Measurements from ENCODE around the gene CLEC18C.

CLEC18C gene

GRCh38 chr16:70158261-70158939 lies 15.2 kb upstream of the CLEC18C start:
- TF ChIP-seq, protein P1, sequence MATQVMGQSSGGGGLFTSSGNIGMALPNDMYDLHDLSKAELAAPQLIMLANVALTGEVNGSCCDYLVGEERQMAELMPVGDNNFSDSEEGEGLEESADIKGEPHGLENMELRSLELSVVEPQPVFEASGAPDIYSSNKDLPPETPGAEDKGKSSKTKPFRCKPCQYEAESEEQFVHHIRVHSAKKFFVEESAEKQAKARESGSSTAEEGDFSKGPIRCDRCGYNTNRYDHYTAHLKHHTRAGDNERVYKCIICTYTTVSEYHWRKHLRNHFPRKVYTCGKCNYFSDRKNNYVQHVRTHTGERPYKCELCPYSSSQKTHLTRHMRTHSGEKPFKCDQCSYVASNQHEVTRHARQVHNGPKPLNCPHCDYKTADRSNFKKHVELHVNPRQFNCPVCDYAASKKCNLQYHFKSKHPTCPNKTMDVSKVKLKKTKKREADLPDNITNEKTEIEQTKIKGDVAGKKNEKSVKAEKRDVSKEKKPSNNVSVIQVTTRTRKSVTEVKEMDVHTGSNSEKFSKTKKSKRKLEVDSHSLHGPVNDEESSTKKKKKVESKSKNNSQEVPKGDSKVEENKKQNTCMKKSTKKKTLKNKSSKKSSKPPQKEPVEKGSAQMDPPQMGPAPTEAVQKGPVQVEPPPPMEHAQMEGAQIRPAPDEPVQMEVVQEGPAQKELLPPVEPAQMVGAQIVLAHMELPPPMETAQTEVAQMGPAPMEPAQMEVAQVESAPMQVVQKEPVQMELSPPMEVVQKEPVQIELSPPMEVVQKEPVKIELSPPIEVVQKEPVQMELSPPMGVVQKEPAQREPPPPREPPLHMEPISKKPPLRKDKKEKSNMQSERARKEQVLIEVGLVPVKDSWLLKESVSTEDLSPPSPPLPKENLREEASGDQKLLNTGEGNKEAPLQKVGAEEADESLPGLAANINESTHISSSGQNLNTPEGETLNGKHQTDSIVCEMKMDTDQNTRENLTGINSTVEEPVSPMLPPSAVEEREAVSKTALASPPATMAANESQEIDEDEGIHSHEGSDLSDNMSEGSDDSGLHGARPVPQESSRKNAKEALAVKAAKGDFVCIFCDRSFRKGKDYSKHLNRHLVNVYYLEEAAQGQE (IDR thresholded peaks at IDR 0.05; ENCODE audit: insufficient replicate concordance, low read depth) = no peak
- TF ChIP-seq POLR2AphosphoS5 (IDR thresholded peaks at IDR 0.05; ENCODE audit: low read depth) (no peak), CTCF (IDR thresholded peaks at IDR 0.05; ENCODE audit: insufficient read depth, low read length) (no peak), SPI1 (IDR thresholded peaks at IDR 0.05; ENCODE audit: borderline replicate concordance, low read depth) (no peak), GABPA (IDR thresholded peaks at IDR 0.05; ENCODE audit: low read depth) (no peak)
- Histone ChIP-seq H3K27ac (replicated peaks) (no peak overlapping the region), H3K4me3 (replicated peaks; ENCODE audit: insufficient read depth, low read length) (no peak overlapping the region), H3K27me3 (ENCODE audit: insufficient read depth, poor library complexity, severe bottlenecking) (no peaks in the 10 kb centered on the region)
- peak in 1 of 2 experiments; percentile 27 for DNase-seq (ENCODE audit: low read depth in 1 of 2, low spot score in 1 of 2)

- TF ChIP-seq GABPA (IDR thresholded peaks at IDR 0.05; ENCODE audit: low read depth) = no peak
- no peak for TF ChIP-seq SPI1 (IDR thresholded peaks at IDR 0.05; ENCODE audit: borderline replicate concordance, low read depth)
- TF ChIP-seq, protein P1 (IDR thresholded peaks at IDR 0.05; ENCODE audit: insufficient replicate concordance, low read depth) = no peak
- TF ChIP-seq POLR2AphosphoS5 (IDR thresholded peaks at IDR 0.05; ENCODE audit: low read depth) = no peak
- no peak for TF ChIP-seq CTCF (IDR thresholded peaks at IDR 0.05; ENCODE audit: insufficient read depth, low read length)
- H3K4me3 ChIP-seq (replicated peaks; ENCODE audit: insufficient read depth, low read length) = no peak overlapping the region
- peak in 1 of 2 experiments; percentile 2 for DNase-seq (ENCODE audit: low read depth in 1 of 2, low spot score in 1 of 2)
- H3K27me3 ChIP-seq (ENCODE audit: insufficient read depth, poor library complexity, severe bottlenecking) = no peaks in the 10 kb centered on the region
- H3K27ac ChIP-seq (replicated peaks) = no peak overlapping the region
Measured at GRCh38 chr16:70159355-70160348, 13.9 kb upstream of the CLEC18C start.

DNA sequence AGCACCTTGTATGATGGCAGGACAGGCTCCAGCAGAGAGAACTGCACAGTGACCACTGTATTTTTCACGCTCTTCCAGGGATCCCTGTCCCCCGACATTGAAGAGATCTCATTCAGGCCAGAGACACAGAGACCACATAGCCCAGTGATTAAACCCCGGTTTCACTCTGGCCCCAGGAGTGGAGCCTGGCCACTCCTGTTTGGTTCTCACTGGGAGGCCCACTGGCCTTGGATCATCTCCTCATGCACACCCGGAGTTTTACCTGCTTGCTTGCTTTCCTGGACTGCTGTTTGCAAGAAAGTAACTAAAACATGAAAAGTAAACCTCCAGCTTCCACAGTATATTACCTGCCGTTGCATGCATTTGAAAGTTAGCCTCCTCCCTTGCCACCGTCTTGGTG lies 13.2 kb upstream of the CLEC18C start:
- H3K27me3 ChIP-seq (ENCODE audit: insufficient read depth, poor library complexity, severe bottlenecking) = no peaks in the 10 kb centered on the region
- TF ChIP-seq, protein P1 (IDR thresholded peaks at IDR 0.05; ENCODE audit: insufficient replicate concordance, low read depth) = no peak
- TF ChIP-seq SPI1 (IDR thresholded peaks at IDR 0.05; ENCODE audit: borderline replicate concordance, low read depth) = no peak
- no peak for TF ChIP-seq GABPA (IDR thresholded peaks at IDR 0.05; ENCODE audit: low read depth)
- no peak for TF ChIP-seq CTCF (IDR thresholded peaks at IDR 0.05; ENCODE audit: insufficient read depth, low read length)
- no peak for TF ChIP-seq POLR2AphosphoS5 (IDR thresholded peaks at IDR 0.05; ENCODE audit: low read depth)
- no peak overlapping the region for H3K4me3 ChIP-seq (replicated peaks; ENCODE audit: insufficient read depth, low read length)
- no peak overlapping the region for H3K27ac ChIP-seq (replicated peaks)
- peak in 1 of 2 experiments; percentile 3 for DNase-seq (ENCODE audit: low read depth in 1 of 2, low spot score in 1 of 2)

Data from HL-60 (cell line).